H1 (cell line): ENCODE results near the gene RFPL2. TPM values are rescaled to one million over a fixed set of nuclear protein-coding genes. Genes with fewer than 3 reads are reported as not detected.

Experiments used
- CREB1 ChIP-seq: IDR thresholded peaks from 2 replicates; pipeline ENCODE4 v1.6.1; 2012; ENCODE audit warnings: inconsistent platforms
- MAFK ChIP-seq: IDR thresholded peaks from 2 replicates; pipeline ENCODE4 v1.6.1; 2012; ENCODE audit warnings: low read depth, mild to moderate bottlenecking, improper control_type of control experiment, low read length
- SIRT6 ChIP-seq: IDR thresholded peaks from one replicate; pipeline ENCODE4 v1.7.1; 2012; ENCODE audit warnings: low read length, inconsistent platforms
- polyA plus RNA-seq, 7 experiments: library from polyadenylated mRNA; depleted of rRNA in 3 of 7; stranded (reverse) in 5 of 7; unstranded in 2 of 7; fragments of >200 nt in 5 of 7; fragments of 200-250 nt in 2 of 7; gene quantifications; 1 replicate in 5 of 7; 2 replicates in 1 of 7; 4 replicates in 1 of 7; pipeline versions ENCODE4 v1.2.1 to v1.2.3, GENCODE V29; 2011 to 2013; ENCODE audit warnings: missing spikeins in 2 of 7, mixed read lengths in 2 of 7
- total RNA-seq: library from RNA; stranded (reverse); fragmentation: NEBNext Ultra II Directional; extraction: Animal tissue kit (Norgen Biotek cat#: 25700); gene quantifications from 2 replicates; pipeline ENCODE4 v1.2.1, GENCODE V29; 2021
- TF ChIP-seq, protein P1 (sequence below), 3 experiments: IDR thresholded peaks; 1 replicate in 2 of 3; 2 replicates in 1 of 3; pipeline versions ENCODE4 v1.5.1 to v1.6.1; 2011; ENCODE audit warnings: low read length in 3 of 3, mild to moderate bottlenecking in 3 of 3, inconsistent platforms in 2 of 3, low read depth in 1 of 3, moderate library complexity in 1 of 3; ENCODE audit not compliant: insufficient read depth in 1 of 3; ENCODE audit errors: control extremely low read depth in 1 of 3
- TF ChIP-seq, protein P2 (sequence below): IDR thresholded peaks from 2 replicates; pipeline ENCODE4 v1.6.1; 2012; ENCODE audit warnings: inconsistent platforms

RFPL2 gene
- total and polyA plus RNA-seq, 2 of the 8 experiments (the other 6 are each of a cell fraction or from before 2014, with no cell fraction given): 0.15 to 0.19 TPM

GRCh38 chr22:32204856-32205722 is at the start of gene RFPL2 (continued):
- TF ChIP-seq, protein P1, sequence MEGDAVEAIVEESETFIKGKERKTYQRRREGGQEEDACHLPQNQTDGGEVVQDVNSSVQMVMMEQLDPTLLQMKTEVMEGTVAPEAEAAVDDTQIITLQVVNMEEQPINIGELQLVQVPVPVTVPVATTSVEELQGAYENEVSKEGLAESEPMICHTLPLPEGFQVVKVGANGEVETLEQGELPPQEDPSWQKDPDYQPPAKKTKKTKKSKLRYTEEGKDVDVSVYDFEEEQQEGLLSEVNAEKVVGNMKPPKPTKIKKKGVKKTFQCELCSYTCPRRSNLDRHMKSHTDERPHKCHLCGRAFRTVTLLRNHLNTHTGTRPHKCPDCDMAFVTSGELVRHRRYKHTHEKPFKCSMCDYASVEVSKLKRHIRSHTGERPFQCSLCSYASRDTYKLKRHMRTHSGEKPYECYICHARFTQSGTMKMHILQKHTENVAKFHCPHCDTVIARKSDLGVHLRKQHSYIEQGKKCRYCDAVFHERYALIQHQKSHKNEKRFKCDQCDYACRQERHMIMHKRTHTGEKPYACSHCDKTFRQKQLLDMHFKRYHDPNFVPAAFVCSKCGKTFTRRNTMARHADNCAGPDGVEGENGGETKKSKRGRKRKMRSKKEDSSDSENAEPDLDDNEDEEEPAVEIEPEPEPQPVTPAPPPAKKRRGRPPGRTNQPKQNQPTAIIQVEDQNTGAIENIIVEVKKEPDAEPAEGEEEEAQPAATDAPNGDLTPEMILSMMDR (IDR thresholded peaks at IDR 0.05; ENCODE audit: control extremely low read depth in 1 of 3, insufficient read depth in 1 of 3, low read depth in 1 of 3, low read length in 3 of 3): peak in 1 of 3 experiments; percentile 15; a peak in 1 of 4 replicates
- no peak for TF ChIP-seq MAFK
- TF ChIP-seq, protein P2, sequence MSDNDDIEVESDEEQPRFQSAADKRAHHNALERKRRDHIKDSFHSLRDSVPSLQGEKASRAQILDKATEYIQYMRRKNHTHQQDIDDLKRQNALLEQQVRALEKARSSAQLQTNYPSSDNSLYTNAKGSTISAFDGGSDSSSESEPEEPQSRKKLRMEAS: peak; percentile 91
- TF ChIP-seq SIRT6: no peak
- peak; percentile 57 for TF ChIP-seq CREB1
